B cell (primary cell): Measurements from ENCODE around the gene FBXL20.

ENCODE experiments used
- EZH2 ChIP-seq: IDR thresholded peaks from 2 replicates; pipeline ENCODE4 v1.6.1; 2012; ENCODE audit warnings: borderline replicate concordance, low read depth, mild to moderate bottlenecking, moderate library complexity, low read length; ENCODE audit not compliant: insufficient read depth, poor library complexity, severe bottlenecking
- TF ChIP-seq, protein P1 (sequence below): fragments of 200-600 bp; IDR thresholded peaks from one replicate; pipeline ENCODE4 v1.8.0; 2022; ENCODE audit warnings: antibody characterized with exemption, mild to moderate bottlenecking

DNA sequence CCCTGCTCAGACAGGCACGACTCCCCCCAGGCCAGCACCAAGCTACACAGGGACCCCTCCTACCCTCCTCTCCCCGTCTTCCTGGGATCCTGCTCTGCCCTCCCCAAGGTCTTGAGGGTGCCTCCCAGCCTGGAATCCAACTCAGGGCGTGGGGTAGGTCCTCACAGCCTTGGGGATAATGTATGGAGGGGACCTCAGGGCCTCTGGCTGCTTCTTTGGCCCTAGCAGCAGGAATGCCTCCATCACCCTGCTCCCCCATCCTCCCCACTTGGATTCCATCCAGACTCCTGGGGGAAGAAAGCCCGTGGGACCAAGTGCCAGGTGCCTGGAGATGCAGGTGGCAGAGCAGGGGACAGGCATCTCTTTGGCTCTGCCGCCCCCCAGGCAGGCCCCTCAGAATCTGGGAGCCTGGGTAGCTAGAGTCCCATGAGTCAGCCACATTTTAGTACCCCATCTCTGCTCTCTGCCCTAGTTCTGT, 164.9 kb downstream of the FBXL20 start:
- TF ChIP-seq, protein P1, sequence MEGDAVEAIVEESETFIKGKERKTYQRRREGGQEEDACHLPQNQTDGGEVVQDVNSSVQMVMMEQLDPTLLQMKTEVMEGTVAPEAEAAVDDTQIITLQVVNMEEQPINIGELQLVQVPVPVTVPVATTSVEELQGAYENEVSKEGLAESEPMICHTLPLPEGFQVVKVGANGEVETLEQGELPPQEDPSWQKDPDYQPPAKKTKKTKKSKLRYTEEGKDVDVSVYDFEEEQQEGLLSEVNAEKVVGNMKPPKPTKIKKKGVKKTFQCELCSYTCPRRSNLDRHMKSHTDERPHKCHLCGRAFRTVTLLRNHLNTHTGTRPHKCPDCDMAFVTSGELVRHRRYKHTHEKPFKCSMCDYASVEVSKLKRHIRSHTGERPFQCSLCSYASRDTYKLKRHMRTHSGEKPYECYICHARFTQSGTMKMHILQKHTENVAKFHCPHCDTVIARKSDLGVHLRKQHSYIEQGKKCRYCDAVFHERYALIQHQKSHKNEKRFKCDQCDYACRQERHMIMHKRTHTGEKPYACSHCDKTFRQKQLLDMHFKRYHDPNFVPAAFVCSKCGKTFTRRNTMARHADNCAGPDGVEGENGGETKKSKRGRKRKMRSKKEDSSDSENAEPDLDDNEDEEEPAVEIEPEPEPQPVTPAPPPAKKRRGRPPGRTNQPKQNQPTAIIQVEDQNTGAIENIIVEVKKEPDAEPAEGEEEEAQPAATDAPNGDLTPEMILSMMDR: no peak
- no peak for TF ChIP-seq EZH2
